ENCODE measurements around the gene ARAP1.
"Not testable (repeated sequence)": the region's sequence is repeated elsewhere in the genome, so short reads cannot be mapped to it uniquely, and the experiment has no call there.

ARAP1 gene

DNA sequence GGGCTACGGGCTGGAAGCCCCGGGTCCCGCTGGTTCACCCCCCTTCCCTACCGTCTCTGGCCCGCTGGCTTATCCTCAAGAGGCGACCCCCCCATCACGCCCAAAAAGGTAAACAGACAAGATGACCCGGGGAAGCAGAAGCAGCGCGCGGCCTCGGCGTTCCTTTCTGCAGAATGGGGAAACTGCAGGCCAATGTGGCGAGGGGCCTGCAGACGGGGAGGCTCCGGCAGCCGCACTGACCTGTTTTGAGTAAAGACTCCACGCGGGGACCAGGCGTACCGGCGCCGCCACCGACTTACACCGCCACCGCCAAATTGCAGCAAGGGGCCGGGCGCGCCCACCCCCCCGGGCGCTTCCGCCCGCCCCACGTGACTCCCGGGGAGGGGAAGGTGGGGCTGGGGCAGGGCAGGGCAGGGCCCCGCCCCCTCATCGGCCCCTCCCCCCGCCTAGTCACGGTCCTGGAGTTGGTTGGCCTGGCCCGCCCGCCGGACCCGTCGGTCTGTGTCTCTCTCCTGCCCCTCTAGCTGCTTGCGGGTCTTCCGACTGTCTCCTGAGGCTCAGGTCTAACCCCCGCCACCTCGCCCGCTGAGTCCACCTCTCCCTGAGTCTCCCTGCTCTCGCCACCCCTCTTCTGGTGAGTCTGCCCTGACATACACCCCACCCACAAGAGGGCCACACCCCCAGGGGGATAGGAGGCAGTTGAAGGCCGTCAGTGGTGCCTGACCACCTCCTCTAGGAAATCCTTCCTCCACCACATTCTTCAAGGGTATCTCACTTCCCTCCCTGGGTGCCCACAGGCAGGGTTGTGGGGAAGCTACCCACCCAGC lies at the start of gene ARAP1:
Gene ARAP1 (minus strand): TSS at position 321 of the 827 bp plus-strand sequence. CDS start 25,280 bp downstream, outside the sequence.
- peak; percentile 75 for DNase-seq (ENCODE audit: low spot score)

DNA sequence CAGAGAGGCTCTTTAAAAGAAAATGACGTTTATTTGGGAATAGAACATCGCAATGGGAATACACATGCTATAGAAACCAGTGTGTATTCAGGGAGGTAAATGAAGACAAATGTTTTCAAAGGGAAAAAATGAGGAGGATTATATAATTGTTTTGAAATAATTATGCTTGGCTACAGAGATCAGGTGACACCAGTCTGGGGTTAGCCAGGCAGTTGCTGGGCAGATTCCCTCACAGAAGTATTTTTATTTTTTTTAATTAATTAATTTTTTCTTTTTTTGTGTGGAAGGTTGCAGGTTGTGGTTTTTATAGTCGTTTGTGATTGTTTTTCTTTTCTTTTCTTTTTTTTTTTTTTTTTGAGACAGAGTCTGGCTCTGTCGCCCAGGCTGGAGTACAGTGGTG lies 47.2 kb upstream of the ARAP1 start:
- no peak for DNase-seq (ENCODE audit: low spot score)

DNA sequence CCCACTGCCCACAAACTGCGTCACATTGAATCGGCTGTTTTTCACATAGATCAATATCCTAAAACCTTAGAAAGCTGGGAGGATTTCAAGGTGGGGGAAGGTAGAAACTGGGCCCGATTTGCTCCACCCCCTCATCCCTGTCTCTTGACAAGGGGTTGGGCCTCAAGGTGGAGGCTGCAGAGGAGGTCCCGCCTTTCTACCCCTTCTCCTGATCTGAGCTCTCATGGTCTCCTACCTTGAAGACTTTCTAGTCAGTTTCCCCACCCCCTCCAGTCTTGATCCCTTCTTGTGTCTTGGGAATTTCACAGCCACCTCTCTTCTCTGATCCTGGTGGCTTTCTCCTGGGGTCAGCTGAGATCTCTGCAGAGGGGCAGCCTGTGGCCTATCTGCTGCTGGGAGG lies 46.2 kb upstream of the ARAP1 start:
- no peak for DNase-seq (ENCODE audit: low spot score)

DNA sequence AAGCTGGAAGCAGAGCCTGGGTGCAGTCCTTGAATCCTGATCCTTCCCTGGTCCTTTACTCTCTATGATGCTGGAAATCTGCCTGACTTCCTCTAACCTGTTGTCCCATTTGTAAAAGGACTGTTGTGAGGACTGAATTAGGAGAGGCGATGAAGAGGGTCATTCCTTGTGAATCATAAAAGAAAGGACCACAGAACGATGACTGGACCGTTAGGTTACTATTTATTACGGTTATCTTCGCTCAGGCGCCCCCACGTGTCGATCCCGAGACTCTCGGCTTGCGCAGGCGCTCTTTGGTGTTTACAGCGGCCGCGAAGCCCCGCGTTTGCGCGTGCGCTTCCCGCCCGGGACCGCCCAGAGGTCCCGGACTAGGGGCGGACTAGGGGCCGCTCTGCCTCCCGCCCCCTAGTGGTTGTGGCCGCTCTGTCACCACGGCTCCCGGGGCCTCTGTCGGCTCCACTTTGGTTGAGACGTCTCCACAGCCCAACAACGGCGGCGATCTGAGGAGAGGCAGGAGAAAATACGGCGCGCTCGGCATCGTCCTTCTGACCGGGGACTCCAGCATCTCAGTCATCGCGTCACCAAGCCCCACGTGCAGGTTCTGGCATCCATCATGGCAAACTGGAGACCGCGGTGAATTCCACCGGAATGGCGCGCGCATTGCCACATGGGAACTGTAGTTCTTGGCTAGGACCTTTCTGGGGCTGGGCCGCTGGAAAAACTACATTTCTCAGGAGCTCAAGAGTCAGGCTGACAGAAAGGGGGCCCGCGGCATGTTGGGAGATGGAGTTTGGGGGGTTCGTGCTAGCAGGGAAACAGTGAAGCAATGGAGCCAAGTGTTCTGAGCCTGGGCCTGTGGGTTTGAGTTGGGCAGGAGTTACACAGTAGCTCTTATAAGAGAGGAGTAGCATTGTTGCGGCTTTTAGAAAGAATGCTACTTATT lies 41.5 kb upstream of the ARAP1 start, which contains the start of gene STARD10:
Gene STARD10 (minus strand): TSS at position 623 of the 943 bp plus-strand sequence. CDS start 12,866 bp downstream, outside the sequence.
- peak; percentile 95 for DNase-seq (ENCODE audit: low spot score)

DNA sequence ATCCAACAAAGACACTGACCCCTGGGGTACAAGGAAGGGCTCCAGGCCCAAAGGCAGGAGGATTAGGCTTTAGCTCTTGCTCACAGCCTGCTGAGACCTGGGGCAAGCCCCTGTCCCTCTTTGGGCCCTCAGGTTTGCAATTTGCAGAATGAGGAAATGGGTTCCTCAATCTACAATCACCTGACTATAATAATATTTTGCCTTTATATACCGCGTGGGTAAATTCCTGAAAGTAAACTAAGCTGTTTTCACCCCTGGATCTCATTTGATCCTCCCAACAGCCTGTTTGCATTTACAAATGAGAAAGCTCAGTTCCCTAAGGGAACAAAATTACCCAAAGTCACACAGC lies 40.8 kb upstream of the ARAP1 start:
- DNase-seq (ENCODE audit: low spot score): no peak

DNA sequence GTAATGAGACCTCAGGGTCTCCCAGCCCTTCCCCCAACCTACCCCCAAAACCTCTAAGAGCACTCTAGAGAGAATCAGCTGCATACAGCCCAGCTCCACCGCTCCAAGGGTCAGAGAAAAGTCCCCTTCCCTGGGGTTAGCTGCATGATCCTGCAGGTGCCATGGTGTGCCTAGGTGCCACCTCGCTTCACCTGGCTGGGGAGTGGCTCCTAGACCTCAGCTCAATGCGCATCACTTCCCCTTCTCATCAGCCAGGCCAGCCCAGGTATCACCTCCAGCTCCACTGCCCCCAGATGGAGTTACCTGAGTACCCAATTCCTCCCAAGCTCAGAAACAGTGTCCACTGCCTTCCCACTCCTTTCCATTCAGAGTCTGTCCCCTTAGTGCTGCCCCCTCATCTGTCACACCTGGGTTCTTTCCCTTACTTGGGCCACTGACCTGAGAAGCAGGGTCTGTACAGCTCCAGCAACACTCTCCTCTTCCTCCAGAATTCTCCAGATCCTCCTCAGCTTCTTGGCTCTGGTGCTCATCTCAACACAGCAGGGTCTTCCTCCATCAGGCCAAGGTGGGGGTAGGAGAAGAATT lies 40.3 kb upstream of the ARAP1 start:
- no peak for DNase-seq (ENCODE audit: low spot score)

DNA sequence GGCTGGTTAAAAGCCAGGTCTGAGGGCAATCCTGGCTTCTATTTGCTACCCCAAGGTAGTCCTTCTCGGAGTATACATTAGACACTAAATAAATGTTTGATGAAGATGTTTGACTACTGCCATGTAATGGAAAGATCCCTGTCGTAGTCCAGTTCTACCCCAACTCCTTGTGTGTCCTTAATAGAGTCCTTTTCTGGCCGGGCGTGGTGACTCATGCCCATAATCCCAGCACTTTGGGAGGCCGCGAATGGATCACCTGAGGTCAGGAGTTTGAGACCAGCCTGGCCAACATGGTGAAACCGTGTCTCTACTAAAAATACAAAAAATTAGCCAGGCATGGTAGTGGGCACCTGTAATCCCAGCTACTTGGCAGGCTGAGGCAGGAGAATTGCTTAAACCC lies 39.0 kb upstream of the ARAP1 start:
- DNase-seq (ENCODE audit: low spot score): not testable (repeated sequence)

DNA sequence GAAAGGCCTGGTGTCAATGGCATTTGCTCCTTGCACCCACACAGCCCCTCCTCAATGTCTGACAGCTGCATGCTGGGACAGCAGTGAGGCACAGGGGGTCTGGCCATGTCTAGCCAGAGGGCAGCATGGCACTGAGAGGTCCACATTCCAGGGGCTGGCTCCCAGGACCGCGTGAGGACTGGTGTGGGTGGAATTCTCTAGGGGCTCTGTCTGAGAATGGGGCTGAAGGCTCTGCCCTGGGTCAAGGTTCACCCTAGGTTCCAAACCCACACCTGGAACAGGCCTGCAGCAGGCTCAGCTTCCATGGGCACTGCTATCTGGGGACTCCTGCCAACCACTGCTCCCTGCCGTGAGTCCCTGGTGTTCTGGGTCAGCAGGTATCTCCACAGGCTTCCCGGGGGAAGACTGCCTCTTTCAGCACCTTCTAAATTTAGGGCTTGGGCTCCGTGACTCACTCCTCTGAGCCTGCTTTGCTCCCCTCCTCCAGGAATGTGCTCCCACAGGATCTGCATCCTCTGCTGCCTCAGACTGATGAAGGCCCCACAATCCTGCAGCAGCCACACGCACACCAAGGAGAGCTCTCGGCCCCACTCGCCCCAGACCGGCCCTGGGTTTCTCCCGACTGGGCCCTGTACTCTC lies 37.4 kb upstream of the ARAP1 start:
- no peak for DNase-seq (ENCODE audit: low spot score)

DNA sequence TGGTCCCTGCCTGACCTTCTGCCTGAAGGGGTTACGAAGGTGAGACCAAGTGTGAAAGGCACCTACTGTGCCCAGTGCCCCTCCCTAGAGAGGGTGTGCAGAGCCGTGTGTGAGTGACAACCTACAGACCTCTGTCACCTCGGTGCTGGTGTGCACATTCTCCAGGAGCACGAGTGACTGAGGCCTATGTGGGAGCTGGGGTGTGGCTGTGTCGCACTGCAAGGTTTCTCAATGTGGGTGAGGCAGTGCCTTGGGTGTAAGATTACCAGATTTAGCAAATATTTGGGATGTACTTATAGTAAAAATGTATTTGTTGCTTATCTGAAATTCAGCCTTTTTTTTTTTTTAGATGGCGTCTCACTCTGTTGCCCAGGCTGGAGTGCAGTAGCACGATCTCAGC lies 36.0 kb upstream of the ARAP1 start:
- no peak for DNase-seq (ENCODE audit: low spot score)

DNA sequence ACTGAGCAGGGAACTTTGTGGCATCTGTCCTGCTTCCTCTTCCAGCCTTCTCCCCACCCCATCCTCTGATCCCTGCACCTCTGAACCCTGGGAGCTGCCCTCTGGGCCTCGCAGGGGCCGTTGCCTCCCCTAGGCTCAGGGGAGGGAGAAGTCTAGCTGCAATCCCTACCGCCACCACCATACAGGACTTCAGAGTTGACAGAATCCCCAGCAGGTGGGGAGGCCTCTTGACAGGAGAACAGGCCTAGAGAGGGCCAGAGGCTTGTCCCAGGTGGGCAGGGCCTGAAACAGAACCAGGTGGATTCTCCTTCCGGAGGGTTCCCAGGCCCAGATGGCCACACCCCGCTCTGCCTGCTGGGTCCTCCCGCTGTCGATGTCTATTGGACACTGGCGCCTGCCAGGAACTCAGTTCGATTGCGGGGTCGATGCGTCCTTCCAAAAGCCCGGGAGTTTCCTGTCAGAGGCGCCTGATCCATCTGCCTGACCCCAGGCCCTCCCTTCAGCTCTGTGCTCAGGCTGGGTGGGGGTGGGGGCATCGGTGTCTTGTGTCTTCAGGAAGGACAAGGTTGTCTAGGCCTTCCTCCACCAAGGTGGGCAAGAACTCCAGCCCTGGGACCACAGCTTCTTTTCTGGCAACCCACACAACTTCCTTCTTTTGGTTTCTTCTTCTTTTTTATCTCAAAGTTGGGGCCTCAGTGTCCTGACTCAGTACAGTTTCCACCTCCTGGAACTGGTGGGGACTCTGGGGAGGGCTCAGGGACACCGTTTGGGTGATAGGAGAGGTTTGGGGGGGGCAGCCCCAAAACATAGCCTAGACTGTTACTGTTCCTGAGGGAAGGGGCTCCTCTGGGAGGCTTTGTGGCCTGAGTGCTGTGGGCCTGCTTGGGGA lies 35.3 kb upstream of the ARAP1 start:
- DNase-seq (ENCODE audit: low spot score): no peak

DNA sequence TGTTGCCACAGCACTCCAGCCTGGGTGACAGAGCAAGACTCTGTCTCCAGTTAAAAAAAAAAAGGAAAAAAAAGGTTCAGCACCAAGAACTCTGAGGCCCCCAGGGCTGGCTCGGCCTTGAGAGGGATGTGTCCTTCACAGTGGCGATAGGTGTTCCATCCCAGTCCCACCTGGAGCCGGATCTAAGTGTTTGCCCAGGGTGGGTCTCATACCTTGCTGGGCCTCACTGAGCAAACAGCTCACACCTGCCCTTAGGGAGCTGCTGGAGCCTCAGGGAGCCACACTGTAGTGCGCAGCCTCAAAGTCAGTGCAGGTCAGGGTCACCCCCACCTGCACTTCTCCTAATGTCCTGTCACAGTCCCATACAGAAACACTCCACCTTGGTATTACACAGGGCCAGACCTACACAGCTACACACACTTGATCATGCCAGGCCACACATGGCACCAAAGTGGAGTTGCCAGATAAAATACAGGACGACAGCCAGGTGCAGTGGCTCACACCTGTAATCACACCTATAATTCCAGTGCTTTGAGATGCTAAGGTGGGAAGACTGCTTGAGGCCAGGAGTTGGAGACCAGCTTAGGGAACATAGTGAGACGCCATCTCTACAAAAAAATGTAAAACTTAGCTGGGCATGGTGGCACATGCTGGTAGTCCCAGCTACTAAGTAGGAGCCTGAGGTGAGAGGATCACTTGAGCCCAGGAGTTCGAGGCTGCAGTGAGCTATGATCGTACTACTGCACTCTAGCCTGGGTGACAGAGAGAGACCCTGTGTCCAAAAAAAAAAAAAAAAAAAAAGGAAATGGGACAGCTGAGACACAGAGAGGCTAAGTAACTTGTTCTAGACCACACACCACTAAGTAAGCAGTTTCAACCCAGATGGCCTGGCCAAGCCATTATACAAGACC lies 34.4 kb upstream of the ARAP1 start:
- no peak for DNase-seq (ENCODE audit: low spot score)

DNA sequence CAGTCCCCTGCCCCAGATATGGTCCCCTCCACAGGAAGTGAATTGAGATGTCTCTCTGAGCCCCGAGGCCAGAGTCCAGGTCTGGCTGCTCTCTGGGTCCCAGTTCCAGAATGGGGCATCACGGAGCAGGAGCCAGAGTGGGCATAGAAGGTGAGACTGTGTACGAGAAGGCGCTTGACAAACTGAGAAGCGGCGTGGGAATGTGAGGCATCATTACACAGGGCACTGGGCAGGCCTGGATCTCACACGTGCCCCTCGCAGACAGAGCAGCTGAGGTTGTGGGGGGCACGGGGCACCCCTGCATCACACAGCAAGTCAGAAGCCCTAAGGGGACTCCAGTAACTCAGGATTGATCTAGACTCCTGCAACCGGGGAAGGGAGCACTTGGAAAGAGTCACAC lies 32.5 kb upstream of the ARAP1 start:
- no peak for DNase-seq (ENCODE audit: low spot score)

DNA sequence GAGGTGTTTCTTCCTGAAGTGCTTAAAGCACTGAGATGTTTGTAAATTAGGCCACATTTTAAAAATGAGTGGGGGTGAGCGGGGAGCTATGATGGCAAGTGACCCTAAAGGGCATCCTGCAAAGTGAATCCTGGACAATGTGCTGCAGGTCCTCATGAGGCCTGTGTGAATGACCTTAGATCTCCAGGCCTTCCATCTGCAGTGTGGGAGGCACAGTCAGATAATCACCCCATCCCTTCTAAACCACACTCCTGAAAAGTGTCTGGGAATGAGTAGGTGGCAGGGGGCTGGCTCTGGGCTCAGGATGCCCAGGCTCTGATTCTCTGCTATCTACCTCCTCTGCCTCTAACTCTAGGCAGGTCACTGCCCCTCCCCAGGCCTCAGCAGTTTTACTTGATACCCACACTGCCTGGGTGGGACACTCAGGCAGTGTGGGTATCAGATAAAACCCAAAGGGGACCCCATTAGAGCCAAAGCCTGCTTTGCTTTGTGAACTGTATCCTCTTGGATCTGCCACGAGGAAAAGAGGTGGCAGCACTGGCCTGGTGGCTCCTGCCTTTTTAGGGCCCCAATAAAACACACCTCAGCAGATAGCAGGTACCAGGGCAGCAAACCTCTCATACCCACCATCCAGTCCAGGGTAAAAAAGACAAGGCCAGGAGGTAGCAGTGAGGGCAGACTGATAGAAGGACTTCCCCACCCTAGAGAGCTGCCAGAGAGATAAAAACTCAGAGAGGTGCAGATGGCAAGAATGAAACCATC lies 31.1 kb upstream of the ARAP1 start:
- DNase-seq (ENCODE audit: low spot score): no peak

DNA sequence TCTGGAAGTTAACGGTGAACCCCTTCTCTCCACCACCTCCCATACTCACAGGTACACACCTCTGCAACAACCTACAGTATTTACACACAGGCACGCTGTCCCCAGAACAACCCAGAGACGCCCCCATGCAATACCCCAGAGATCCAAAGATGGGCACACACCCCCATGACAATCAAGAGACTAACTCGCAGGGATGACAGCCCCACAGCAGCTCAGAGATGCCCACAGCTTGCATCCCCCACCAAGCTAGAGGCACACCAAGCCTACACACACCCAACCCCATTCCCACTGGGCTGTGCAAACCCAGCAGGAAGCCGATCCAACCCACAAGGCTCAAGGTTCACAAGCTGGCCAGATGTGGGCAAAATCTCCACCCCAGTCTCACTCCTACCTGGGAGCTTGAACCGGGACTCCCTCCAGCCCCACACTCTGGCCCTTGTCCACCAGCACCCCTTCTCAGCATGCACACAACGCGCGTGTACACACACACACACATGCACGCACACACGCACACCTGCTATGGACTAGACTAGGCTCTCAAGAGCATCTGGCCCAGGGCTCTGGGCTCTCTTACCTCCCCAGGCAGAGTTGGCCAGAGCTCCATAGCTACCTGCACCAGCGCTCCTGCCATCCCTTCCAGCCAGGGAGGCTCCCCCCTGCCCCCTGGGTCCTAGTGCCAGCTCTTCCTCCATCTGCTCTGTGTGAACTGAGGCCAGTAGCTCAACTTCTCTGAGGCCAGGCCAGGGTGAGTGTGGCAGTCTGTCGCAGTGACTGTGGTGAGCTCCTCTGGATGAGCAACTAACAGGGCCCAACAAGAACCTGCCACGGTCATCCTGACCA lies 30.1 kb upstream of the ARAP1 start:
- DNase-seq (ENCODE audit: low spot score): no peak

DNA sequence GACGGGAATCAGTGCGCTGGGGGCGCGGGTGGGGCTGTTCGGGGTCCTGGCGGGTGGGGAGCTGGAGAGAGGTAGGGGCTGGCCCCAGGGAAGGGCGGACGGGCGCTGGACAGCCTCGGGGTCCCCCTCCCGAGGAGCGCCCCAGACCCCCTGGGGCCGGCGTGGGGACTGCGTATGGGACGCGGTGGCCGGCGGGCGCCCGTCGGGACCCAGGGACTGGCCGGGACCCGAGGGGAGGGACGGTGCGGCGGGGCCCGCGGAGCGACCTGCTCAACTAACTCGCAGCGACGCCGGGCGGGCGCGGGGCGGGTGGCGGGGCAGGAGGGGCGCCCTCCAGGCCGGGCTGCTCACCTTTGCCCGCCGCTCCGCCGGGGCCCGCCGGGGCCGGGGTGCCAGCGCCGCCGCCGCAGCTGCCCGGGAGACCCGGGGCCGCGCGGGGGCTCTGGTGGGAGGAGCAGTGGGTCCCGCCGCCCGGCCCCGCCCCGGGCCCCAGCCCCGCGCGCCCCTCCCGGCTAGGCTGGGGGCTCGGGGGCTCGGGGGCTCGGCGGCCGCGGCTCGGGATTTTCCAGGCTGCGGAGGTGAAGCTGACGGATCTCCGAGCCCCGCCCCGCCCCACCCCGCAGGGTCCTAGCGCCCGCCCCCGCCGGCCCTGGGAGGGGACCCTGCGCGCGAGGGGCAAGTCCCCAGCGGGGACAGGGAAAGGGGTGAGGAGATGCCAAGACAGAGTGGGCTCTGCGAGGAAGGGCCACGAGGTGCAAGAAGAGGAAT lies 29.3 kb upstream of the ARAP1 start:
- peak; percentile 53 for DNase-seq (ENCODE audit: low spot score)

DNA sequence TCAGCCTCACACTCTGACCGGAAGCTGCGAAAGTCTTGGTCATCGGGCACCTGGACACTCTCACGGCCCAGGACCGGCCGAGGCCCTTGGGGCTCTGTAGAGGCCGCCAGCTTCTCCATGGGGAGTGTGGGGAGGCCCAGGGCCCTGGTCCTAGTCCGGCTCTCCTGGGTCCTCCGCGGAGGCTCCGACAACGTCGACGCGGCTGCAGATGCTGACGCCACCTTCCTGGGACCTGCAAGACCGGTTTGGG lies 28.8 kb upstream of the ARAP1 start:
- DNase-seq (ENCODE audit: low spot score): no peak

DNA sequence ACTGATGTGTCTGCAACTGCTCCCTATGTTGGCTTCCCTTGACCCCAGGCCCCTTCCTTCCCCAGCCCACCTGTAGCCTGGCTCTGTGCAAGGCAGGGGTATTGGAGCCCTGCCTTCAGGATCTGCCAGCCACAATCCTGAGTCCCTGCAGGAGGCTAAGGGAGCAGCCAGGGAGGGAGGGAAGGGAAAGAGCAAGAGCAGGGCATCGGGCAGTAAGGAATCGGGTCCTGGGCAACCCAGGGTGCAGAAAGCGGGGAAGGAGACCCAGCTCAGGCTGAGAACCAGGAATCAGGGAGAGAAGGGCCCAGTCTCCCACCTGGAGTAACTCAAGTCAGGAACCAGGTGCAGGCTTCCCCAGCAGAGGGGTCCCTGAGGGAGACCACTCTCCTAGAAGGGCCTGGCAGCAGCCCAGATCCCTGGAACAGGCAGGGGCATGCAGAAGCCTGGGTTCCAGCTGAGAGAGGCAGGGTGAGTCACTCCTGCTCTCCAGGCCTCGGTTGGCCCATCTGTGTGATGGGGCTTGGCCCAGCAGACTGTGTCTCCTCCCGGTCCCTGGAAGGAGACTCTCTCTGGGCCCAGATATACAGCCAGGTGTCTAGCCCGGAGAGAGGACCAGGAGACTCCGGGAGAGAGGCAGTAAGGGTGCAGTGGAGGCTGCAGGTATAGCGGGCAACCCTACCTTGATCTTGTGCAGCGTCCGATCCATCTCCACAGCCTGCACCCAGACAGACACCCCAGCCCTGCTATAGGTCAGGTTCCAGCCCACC lies 28.3 kb upstream of the ARAP1 start:
- no peak for DNase-seq (ENCODE audit: low spot score)
